ENCODE data around the gene RHOT1.
"Not testable (repeated sequence)": the region's sequence is repeated elsewhere in the genome, so short reads cannot be mapped to it uniquely, and the experiment has no call there.

Gene RHOT1

DNA sequence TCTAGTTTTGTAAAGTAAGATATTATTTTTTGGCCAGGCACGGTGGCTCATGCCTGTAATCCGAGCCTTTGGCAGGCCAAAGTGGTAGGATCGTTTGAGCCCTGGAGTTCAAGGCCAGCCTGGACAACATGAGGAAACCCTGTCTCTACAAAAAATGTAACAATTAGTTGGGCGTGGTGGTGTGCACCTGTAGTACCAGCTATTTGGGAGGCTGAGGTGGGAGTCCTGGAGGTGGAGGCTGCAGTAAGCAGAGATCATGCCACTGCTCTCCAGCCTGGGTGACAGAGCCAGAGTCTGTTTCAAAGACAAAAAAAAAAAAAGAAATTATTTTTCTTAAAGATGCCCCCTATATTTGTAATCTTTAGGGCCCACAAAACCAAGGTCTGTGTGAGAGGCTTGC, 16.0 kb upstream of the RHOT1 start:
- TF ChIP-seq, protein P1, sequence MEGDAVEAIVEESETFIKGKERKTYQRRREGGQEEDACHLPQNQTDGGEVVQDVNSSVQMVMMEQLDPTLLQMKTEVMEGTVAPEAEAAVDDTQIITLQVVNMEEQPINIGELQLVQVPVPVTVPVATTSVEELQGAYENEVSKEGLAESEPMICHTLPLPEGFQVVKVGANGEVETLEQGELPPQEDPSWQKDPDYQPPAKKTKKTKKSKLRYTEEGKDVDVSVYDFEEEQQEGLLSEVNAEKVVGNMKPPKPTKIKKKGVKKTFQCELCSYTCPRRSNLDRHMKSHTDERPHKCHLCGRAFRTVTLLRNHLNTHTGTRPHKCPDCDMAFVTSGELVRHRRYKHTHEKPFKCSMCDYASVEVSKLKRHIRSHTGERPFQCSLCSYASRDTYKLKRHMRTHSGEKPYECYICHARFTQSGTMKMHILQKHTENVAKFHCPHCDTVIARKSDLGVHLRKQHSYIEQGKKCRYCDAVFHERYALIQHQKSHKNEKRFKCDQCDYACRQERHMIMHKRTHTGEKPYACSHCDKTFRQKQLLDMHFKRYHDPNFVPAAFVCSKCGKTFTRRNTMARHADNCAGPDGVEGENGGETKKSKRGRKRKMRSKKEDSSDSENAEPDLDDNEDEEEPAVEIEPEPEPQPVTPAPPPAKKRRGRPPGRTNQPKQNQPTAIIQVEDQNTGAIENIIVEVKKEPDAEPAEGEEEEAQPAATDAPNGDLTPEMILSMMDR (IDR thresholded peaks at IDR 0.05) = no peak
- no peak for TF ChIP-seq ZFX (IDR thresholded peaks at IDR 0.05; ENCODE audit: borderline replicate concordance)
- no peak overlapping the region for H3K27ac ChIP-seq

DNA sequence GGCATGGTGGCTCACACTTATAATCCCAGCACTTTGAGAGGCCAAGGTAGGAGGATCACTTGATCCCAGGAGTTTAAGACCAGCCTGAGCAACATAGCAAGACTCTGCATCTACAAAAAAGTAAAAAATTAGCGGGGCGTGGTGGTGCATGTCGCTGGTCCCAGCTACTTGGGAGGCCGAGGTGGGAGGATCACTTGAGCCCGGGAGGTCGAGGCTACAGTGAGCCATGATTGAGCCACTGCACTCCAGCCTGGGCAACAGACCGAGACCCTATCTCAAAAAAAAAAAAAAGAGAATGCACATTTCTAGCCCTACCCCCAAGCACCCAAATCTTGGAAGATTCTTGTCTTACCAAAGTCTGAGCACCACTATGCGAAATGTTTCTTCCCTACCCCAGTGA, 15.6 kb upstream of the RHOT1 start:
- TF ChIP-seq, protein P1 (IDR thresholded peaks at IDR 0.05) = no peak
- TF ChIP-seq ZFX (IDR thresholded peaks at IDR 0.05; ENCODE audit: borderline replicate concordance) = no peak
- no peak overlapping the region for H3K27ac ChIP-seq

DNA sequence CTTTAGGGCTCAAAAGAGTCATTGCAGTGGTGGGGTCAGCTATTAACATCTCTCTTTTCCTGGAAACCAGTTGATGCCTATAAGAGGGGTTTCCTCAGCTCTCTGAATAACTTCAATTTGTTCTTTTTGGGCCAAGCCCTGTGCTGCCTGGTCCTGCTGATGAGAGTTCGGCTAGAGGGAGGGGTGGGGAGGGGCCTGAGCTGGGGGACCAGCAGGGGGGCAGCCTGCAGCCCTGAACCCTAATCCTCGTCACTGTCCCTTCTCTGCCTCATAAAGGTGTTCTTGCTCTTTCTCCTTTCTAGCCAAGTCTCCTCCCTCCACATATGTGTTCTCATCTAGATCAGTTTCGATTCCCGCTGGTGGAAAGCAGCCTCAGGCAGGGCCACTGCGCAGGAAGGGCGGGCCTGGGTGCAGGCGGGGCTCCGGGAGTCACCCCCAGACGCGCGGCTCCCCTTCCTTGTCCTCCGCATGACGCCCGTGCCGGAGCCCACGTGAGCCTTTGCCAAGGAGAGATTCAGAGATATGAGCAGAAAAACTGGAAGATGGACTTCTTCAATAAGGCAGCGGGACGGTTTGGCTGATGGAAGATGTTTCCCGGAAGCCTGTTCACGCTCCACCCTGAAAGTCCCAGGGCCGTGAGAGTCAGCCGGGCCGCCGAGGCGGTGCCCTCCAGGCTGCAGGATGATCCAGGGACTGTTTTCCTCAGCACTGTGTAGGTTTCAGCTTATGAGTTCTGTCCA, 15.0 kb upstream of the RHOT1 start:
- TF ChIP-seq, protein P1 (IDR thresholded peaks at IDR 0.05) = no peak
- TF ChIP-seq ZFX (IDR thresholded peaks at IDR 0.05; ENCODE audit: borderline replicate concordance) = no peak
- peak overlapping the region; percentile 26; the same call in 1 of the 2 replicates for H3K27ac ChIP-seq

DNA sequence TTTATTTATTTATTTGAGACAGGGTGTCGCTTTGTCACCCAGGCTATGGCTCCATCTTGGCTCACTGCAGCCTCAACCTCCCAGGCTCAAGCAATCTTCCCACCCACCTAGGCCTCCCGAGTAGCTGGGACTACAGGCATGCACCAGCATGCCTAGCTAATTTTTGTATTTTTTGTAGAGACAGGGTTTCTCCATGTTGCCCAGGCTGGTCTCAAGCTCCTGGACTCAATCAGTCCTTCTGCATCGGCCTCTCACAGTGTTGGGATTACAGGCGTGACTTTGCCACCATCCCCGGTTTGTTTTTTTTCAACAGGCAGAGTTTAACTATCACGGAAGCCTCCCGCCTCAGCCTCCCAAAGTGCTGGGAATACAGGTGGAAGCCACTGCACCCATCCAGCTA, 13.8 kb upstream of the RHOT1 start:
- H3K27ac ChIP-seq = not testable (repeated sequence)

DNA sequence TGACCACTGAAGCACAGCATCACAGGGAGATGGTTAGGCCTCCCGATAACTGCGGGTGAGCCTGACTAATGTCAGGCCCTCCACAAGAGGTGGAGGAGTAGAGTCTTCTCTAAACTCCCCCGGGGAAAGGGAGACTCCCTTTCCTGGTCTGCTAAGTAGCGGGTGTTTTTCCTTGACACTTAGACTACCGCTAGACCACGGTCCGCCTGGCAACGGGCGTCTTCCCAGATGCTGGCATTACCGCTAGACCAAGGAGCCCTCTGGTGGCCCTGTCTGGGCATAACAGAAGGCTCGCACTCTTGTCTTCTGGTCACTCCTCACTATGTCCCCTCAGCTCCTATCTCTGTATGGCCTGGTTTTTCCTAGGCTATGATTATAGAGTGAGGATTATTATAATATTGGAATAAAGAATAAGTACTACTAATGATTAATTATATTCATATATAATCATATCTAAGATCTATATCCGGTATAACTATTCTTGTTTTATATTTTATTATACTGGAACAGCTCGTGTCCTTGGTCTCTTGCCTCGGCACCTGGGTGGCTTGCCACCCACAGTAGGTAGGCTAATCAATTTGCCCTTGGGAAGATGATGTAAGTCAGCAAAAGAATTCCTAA, 6.7 kb upstream of the RHOT1 start:
- TF ChIP-seq, protein P1 (IDR thresholded peaks at IDR 0.05) = peak; percentile 71
- not testable (repeated sequence) for H3K27ac ChIP-seq

DNA sequence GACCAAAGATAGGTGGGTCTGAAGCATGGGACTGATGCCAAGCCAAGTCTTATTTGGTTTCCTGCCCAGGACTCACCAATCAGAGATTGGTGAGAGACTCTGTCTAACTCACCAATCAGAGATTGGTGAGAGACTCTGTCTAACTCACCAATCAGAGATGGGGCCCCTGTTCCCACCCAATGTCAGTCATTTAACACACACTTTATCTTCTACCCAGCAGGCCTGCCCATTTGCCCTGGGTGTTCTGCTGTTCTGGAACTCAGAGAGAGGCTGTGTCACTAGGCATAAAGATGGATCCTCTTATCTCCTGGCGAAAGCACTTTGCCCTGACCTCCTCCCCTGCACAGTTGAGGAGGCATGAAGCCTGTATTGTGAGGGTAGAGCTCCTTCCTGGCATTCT, 5.4 kb upstream of the RHOT1 start:
- TF ChIP-seq, protein P1 (IDR thresholded peaks at IDR 0.05) = no peak
- TF ChIP-seq ZFX (IDR thresholded peaks at IDR 0.05; ENCODE audit: borderline replicate concordance) = no peak
- H3K27ac ChIP-seq = no peak overlapping the region

DNA sequence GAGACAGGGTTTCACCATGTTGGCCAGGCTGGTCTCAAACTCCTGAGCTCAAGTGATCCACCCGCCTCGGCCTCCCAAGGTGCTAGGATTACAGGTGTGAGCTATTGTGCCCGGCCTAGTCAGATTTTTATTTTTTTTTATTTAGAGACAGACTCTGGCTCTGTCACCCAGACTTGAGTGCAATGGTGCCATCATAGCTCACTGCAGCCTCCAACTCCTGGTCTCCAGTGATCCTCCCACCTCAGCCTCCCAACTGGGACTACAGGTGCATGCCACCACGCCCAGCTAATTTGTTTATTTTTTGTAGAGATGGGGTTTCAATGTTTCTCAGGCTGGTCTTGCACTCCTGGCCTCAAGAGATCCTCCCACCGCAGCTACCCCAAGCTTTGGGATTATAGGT, 2.8 kb upstream of the RHOT1 start:
- H3K27ac ChIP-seq = not testable (repeated sequence)

DNA sequence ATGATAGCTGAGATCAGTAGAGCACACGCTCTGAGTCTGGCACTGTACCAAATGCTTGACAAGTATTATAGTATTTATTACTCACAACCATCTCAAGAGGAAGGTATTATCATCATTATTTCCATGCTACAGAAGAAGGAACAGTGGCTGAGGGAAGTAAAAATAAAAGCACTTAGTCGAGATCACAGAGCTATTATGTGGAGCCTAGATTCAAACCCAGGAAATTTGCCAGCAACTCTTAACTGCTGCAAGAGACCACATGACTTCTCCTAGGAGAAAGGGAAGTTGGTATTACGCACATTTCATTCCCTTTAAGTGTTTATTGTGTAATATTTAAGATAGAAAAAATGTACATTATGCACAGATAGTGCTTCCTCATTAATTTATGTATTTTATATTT, 1.0 kb upstream of the RHOT1 start:
- TF ChIP-seq, protein P1 (IDR thresholded peaks at IDR 0.05) = no peak
- TF ChIP-seq ZFX (IDR thresholded peaks at IDR 0.05; ENCODE audit: borderline replicate concordance) = no peak
- H3K27ac ChIP-seq = peak overlapping the region; percentile 92

All from 22Rv1 (cell line).